Effector memory CD8-positive, alpha-beta T cell (primary cell): ENCODE data around the gene MAGEF1.
A peak's percentile ranks its signal among the peaks of the same experiment; 100 is the strongest.

ENCODE experiments used
- ATAC-seq: fragments of 150-1000 bp; cut with Tn5 transposase; replicated peaks from 2 replicates; pipeline ENCODE4 v1.10.0; 2021; ENCODE audit warnings: mild to moderate bottlenecking, moderate library complexity
- DNase-seq, 3 experiments: peaks; one replicate each; pipeline ENCODE4 v3.0.0; 2021
- H3K27ac Mint-ChIP-seq, 2 donors: one replicate each; pipeline ENCODE4 v1.8.0; 2022; ENCODE audit warnings: mild to moderate bottlenecking in 2 of 2, mixed read lengths in 2 of 2, moderate library complexity in 2 of 2
- H3K27me3 Mint-ChIP-seq, 2 donors: one replicate each; pipeline ENCODE4 v1.8.0; 2022; ENCODE audit warnings: mixed read lengths in 2 of 2
- H3K36me3 Mint-ChIP-seq: one replicate; pipeline ENCODE4 v1.8.0; 2022; ENCODE audit warnings: mild to moderate bottlenecking, moderate library complexity, mixed read lengths; ENCODE audit not compliant: insufficient read depth
- H3K4me1 Mint-ChIP-seq, 2 donors: one replicate each; pipeline ENCODE4 v1.8.0; 2022; ENCODE audit warnings: low read depth in 2 of 2, mixed read lengths in 2 of 2
- H3K4me3 Mint-ChIP-seq, 2 donors: one replicate each; pipeline ENCODE4 v1.8.0; 2022; ENCODE audit warnings: mild to moderate bottlenecking in 2 of 2, mixed read lengths in 2 of 2, moderate library complexity in 2 of 2
- H3K9me3 Mint-ChIP-seq, 2 donors: one replicate each; pipeline ENCODE4 v1.8.0; 2022; ENCODE audit warnings: mixed read lengths in 2 of 2
- total RNA-seq, 9 experiments: gene quantifications; one replicate each; lab custom pipeline; 2026; lab: John Stamatoyannopoulos, UW

Gene MAGEF1, protein sequence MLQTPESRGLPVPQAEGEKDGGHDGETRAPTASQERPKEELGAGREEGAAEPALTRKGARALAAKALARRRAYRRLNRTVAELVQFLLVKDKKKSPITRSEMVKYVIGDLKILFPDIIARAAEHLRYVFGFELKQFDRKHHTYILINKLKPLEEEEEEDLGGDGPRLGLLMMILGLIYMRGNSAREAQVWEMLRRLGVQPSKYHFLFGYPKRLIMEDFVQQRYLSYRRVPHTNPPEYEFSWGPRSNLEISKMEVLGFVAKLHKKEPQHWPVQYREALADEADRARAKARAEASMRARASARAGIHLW
- total RNA-seq = 4.0 to 23.5 (median 15.4) reads per million in 9 experiments

DNA sequence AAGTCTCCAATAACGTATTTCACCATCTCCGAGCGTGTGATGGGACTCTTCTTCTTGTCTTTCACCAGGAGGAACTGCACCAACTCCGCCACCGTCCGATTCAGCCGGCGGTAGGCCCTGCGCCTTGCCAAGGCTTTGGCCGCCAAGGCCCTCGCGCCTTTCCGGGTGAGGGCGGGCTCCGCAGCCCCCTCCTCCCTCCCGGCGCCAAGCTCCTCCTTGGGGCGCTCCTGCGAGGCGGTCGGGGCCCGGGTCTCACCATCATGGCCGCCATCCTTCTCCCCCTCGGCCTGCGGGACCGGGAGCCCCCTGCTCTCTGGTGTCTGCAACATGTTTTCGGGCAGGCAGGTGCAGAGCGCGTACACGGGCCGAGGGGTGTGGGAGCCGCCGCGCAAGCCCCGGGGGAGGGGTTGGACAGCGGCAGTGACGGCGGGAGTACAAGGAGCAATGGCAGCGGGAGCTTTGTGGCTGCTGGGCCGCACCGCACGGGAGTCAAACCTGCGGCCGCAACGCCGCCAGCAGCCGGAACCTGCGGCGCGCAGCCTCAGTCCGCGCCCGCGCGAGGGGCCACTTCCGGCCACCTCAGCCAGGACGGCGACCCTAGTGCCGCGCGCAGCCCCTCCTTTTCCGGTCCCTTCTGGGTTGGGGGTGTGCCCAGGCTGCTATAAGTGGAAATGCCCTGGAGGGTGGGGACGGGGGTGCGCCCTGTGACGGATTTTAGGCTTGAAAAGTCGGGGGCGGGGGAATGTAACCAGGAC lies at the start of gene MAGEF1:
MAGEF1 (minus strand) TSS at position 572 of the 755 bp plus-strand sequence; CDS start at position 329, 243 bp downstream.
- H3K4me3 Mint-ChIP-seq = peak within 1 kb of the TSS; percentile 76 to 82
- no peaks in the 10 kb centered on the region for H3K9me3 Mint-ChIP-seq
- peak; percentile 82 for ATAC-seq
- peaks cover 7% of the 10 kb centered on the region for H3K36me3 Mint-ChIP-seq
- peak; percentile 47 to 53 (median 47) for DNase-seq
- peak within 1 kb of the TSS; percentile 55 to 73 for H3K27ac Mint-ChIP-seq
- H3K4me1 Mint-ChIP-seq = peaks cover 23 to 24% of the 10 kb centered on the region in 2 donors
- no peaks in the 10 kb centered on the region for H3K27me3 Mint-ChIP-seq

DNA sequence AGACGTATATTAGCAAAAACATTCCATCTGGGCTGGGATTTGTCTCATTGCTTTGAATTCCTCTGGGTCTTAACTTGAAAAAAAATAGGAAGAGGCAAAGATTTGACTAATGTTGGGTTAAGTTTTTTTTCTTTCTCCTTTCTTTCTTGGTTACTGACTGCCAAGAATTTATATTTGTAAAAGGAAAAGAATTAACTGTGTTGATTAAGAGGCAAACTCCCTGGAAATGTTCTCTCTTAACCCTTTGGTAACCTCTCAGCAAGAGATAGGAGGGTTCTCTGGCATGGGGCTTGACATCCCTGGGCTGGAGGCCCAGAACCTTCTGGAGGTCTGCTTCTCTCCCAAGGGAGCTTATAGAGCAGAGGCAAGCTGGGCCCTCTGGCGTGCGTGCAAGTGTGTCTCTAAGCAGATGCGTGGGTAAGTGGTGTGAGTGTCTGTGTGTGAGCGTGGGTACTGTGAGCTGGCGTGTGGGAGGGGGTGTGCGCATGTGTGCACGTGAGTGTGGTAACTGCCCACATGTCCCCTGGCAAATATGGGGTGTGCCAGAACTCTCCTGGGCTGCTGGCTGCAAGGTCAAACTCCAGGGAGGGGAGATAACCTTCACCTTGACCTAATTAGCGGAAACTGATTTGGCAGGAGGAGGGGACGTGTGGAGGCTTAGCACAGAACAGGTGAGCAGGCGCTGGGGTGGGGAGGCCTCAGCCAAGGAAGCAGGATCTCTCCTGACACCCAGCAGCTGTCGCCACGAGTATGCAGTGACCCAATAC lies 49.4 kb upstream of the MAGEF1 start:
- H3K9me3 Mint-ChIP-seq = no peaks in the 10 kb centered on the region
- no peak overlapping the region for H3K4me3 Mint-ChIP-seq
- H3K4me1 Mint-ChIP-seq = peaks cover 5 to 12% of the 10 kb centered on the region in 2 donors
- H3K27me3 Mint-ChIP-seq = peaks cover 51 to 60% of the 10 kb centered on the region in 2 donors
- ATAC-seq (no peak), DNase-seq (no peak)
- H3K36me3 Mint-ChIP-seq = peaks cover 9% of the 10 kb centered on the region
- H3K27ac Mint-ChIP-seq = no peak overlapping the region

DNA sequence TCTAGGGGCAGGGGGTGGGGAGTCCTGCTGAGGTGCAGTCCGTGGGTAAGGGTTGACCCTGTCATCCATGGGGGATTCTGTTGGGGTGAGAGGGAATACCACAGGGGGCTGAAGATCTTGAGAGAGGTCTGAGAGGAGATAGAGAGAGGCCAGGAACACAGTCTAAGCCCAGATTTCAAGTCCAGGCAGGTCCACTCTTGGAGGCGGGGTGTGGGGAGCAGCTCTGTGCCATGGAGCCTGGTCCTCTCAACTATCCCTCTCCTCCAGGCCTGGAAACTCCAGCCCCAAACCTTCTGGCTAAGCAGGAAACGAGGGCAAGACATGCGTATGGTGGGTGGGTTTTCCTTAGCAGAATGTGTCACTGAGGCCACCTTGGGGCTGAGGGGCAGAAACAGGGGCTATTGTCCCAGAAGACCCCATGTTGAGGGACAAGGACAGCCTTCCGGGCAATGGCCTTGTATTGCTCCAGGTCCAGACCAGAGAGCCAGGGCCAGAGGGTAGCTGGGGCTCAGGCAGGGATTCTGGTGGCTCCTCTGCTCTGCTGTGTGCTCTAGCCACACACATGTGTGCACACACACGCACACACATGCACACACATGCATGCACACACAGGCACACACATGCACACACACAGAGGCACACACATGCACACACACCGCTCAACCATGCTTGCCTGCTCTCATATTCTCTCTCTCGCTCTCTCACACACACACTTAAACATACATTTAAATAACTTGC lies 48.6 kb upstream of the MAGEF1 start:
- peak overlapping the region in 1 of 2 donors; percentile 12 for H3K27ac Mint-ChIP-seq
- H3K4me1 Mint-ChIP-seq = peaks cover 5 to 12% of the 10 kb centered on the region in 2 donors
- DNase-seq = no peak
- H3K36me3 Mint-ChIP-seq = peaks cover 7% of the 10 kb centered on the region
- H3K9me3 Mint-ChIP-seq = no peaks in the 10 kb centered on the region
- no peak overlapping the region for H3K4me3 Mint-ChIP-seq
- ATAC-seq = no peak
- peaks cover 51 to 53% of the 10 kb centered on the region in 2 donors for H3K27me3 Mint-ChIP-seq

DNA sequence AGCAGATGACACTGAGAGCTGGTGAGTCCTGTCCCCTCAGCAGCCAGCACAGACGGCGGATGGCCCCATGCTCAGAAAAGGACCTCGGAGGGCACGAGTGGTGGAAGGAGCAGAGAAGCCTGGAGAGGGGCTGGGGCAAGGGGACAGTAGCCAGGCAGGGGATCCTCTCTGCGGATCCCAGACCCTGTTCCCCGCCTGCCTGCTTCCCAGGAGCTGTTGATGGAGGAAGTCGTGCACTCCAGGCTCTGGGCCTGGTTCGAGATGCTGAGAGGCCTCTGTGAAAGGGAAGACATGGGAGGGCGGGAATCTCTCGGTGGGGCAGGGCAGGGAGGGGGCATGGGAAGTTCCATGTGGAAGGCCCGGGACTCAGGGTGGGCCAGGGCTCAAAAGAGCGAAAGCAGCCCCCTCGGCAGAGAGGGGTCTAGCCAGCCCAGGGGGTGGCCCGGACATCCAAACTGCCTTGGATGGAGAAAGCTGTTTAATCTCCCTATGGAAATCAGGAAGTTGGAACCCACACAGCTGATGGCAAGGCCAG lies 47.9 kb upstream of the MAGEF1 start:
- peaks cover 6% of the 10 kb centered on the region for H3K36me3 Mint-ChIP-seq
- ATAC-seq (no peak), DNase-seq (no peak)
- peak overlapping the region in 1 of 2 donors; percentile 12 for H3K27ac Mint-ChIP-seq
- H3K27me3 Mint-ChIP-seq = peaks cover 47 to 51% of the 10 kb centered on the region in 2 donors
- no peaks in the 10 kb centered on the region for H3K9me3 Mint-ChIP-seq
- no peak overlapping the region for H3K4me3 Mint-ChIP-seq
- H3K4me1 Mint-ChIP-seq = peaks cover 5 to 12% of the 10 kb centered on the region in 2 donors

DNA sequence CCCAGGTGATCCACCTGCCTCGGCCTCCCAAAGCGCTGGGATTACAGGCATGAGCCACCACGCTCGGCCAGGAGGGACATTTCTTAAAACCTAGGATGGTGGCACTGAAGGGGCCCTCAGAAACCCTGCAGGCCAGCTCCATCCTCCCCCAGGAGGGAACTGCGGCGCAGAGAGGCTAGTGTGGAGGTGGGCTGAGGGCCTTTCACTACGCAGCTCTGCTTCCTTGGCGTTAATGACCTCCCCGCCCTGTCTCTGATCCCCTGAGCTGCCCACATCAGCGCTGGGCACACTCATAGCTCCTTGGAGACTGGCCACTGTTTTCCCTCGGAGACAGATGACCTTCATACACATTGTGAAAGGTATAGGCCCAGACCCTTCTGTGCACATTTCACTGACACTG lies 46.2 kb upstream of the MAGEF1 start:
- Mint-ChIP-seq H3K27ac (no peak overlapping the region), H3K4me3 (no peak overlapping the region)

DNA sequence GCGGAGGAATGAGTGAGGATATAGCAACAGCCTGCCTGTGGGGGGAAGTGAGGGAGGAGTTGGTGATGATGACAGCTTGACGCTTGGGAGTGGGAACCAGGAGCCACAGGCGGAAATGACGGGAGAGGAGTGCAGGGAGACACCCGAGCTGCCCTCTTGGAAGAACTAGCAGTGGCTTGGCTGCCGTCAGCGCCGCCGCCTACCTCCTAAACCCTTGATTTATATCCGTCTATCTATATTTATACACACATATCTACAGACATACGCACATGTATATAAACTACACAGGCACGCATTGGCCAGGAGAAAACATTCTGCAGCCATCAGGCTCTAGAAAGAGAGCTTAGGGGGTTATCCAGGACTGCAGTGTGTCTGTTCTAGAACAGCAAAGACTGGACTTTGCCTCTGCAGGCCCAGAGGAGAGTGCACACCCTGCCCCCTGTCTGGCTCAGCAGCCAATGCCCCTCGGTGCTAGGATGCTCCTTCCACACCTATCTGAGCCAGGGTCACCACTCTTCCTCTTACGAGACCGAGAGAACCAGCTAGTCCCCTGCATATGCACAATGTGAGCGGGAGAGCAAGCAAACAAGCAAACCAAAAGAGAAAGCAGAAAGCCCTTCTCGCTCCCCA lies 45.3 kb upstream of the MAGEF1 start:
- no peaks in the 10 kb centered on the region for H3K9me3 Mint-ChIP-seq
- no peak overlapping the region for H3K4me3 Mint-ChIP-seq
- DNase-seq (no peak), ATAC-seq (no peak)
- peaks cover 32 to 38% of the 10 kb centered on the region in 2 donors for H3K27me3 Mint-ChIP-seq
- no peak overlapping the region for H3K27ac Mint-ChIP-seq
- peaks cover 9 to 12% of the 10 kb centered on the region in 2 donors for H3K4me1 Mint-ChIP-seq
- peaks cover 6% of the 10 kb centered on the region for H3K36me3 Mint-ChIP-seq

More for the DNA sequence above, 46.2 kb upstream of the MAGEF1 start:
- Mint-ChIP-seq H3K4me1 (peaks cover 5 to 12% of the 10 kb centered on the region in 2 donors), H3K27me3 (peaks cover 30 to 40% of the 10 kb centered on the region in 2 donors), H3K9me3 (no peaks in the 10 kb centered on the region), H3K36me3 (peaks cover 6% of the 10 kb centered on the region)
- ATAC-seq = no peak
- no peak for DNase-seq

DNA sequence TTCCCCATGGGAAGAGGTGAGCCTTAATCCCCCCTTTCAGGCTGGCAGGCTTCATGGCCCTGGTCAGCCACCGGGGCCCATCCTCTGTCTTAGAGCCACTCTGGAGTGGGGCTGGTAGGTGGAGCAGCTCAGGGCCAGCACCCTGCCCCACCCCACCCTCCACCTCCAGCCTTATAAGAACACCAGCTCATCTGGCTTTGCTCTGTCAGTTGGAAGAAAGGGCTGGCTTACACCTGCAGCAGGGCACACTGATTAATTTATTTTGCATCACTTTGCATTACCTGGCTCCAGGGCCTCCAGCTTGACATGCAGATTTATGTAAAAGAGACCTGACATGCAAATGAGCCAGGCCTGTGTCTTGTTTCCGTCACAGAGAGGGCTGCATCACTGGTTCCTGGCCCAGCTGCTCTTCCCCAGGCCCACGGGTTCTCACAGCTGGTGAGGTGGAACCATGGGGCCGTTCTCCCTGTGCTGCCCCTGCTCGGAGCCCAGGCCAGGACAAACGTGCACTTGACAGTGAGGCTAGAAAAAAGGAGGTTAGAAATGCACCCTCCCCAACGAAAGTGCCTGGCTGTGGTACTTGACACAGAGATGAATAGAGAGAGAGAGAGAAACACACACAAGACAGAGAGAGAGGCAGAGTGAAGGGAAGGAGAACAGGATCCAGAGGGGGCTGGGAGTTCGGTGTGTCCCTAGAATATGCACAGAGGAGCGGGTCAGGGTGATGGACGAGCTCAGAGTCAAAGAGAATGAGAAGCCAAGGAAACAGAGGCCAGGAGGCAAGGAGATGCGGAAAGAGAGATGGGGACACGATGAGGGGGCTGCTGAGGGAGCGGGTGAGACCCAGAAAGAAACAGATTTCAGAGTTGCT lies 44.5 kb upstream of the MAGEF1 start:
- Mint-ChIP-seq H3K27me3 (peaks cover 25 to 31% of the 10 kb centered on the region in 2 donors), H3K36me3 (peaks cover 6% of the 10 kb centered on the region)
- no peak for ATAC-seq

DNA sequence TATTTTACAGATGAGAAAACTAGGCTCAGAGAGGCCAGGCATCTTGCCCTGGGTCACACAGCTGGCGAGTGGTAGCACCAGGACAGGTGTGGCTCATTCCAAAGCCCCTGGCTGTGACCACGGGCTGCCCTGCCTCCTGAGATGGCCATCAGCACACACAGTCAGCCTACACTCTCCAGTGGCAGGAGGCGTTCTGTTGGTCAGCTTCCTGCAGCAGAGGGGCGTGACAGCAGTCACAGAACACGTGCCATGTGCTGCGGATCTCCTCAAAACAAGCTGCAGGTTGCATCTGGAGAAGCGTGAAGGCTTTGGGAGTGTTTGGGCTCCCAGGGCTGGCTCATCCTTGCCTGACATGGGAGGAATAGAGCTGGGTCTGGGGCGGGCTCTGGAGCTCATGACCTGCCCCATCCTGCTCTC lies 43.5 kb upstream of the MAGEF1 start:
- H3K9me3 Mint-ChIP-seq = no peaks in the 10 kb centered on the region
- DNase-seq (no peak), ATAC-seq (no peak)
- H3K27ac Mint-ChIP-seq = no peak overlapping the region
- H3K36me3 Mint-ChIP-seq = peaks cover 8% of the 10 kb centered on the region
- H3K4me3 Mint-ChIP-seq = no peak overlapping the region
- peaks cover 25 to 27% of the 10 kb centered on the region in 2 donors for H3K27me3 Mint-ChIP-seq
- H3K4me1 Mint-ChIP-seq = peaks cover 9 to 12% of the 10 kb centered on the region in 2 donors

More for the DNA sequence above, 44.5 kb upstream of the MAGEF1 start:
- Mint-ChIP-seq H3K9me3 (no peaks in the 10 kb centered on the region), H3K4me1 (peaks cover 9 to 12% of the 10 kb centered on the region in 2 donors), H3K4me3 (no peak overlapping the region), H3K27ac (no peak overlapping the region)
- DNase-seq = no peak

DNA sequence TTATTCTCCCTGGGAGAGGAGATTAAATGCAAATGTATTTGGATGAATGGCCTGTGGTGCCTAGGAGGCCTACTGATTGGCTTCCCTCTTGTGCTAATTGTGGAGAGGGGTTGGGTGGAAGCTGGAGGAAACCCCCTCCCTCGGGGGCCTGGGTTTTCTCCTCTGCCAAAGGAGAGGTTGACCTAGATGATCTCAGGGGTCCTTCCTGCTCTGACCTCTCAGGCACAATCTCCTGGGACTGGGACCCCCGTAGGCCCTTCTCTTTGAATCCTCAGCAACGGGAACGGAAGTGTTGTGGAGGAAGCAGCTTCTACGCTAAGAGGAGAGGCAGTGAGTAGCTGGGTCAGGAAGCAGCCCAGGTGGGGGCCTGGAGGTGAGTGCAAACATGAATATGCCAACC lies 40.5 kb upstream of the MAGEF1 start:
- Mint-ChIP-seq H3K27me3 (peaks cover 36 to 41% of the 10 kb centered on the region in 2 donors), H3K9me3 (no peaks in the 10 kb centered on the region), H3K27ac (peak overlapping the region in 1 of 2 donors; percentile 56), H3K4me3 (no peak overlapping the region), H3K4me1 (peaks cover 8 to 11% of the 10 kb centered on the region in 2 donors), H3K36me3 (peaks cover 10% of the 10 kb centered on the region)
- DNase-seq (no peak), ATAC-seq (no peak)

DNA sequence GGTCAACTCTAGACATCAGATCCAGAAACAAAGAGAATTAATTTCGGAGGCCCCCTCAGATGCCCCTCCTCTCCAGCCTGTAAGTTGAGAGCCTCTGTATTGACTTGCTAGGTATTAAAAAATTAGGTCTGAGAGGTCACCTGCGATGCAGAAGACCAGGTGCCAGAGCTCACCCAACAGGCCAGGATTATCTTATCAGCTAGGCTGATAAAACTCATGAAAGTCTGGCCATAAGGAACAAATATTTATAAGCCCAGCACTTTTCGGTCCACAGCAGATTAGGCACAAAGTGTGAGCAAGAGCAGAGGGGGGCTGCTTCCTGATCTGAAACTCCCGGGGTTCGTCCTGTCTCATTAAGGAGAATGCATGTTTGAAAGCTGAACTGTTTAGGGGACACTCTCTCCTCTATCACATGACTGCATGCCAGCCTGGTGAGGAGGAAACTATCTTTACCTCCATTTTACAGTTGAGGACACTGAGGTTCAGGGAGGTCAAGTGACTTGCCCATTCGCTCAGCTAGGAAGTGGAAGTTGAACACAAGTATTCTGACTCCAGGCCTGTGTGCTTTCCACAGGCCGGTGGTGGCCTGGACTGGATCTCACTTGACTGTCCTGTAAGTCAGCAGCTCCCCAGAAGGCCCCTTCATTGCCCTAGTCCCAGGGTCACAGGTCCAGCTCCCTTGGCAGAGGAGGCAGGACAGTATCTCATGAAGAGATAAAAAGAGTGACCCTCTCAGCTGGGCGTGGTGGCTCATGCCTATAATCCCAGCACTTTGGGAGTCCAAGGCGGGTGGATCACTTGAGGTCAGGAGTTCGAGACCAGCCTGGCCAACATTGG lies 39.6 kb upstream of the MAGEF1 start:
- H3K27me3 Mint-ChIP-seq = peaks cover 40 to 41% of the 10 kb centered on the region in 2 donors
- DNase-seq = no peak

More for the DNA sequence above, 39.6 kb upstream of the MAGEF1 start:
- no peaks in the 10 kb centered on the region for H3K9me3 Mint-ChIP-seq
- H3K4me3 Mint-ChIP-seq = no peak overlapping the region
- H3K27ac Mint-ChIP-seq = no peak overlapping the region
- ATAC-seq = no peak
- peaks cover 1 to 4% of the 10 kb centered on the region in 2 donors for H3K4me1 Mint-ChIP-seq
- peaks cover 7% of the 10 kb centered on the region for H3K36me3 Mint-ChIP-seq
